Activated CD4-positive, CD25-positive, alpha-beta regulatory T cell treated with anti-CD3 and anti-CD28 coated beads, Interleukin-2, amount 50 U/mL, for 24 hours (primary cell): ENCODE data around the gene CGB3.
A peak's percentile ranks its signal among the peaks of the same experiment; 100 is the strongest.

Experiments used
- ATAC-seq, 2 donors: fragments of 150-1000 bp; cut with Tn5 transposase; one replicate each; pipeline ENCODE4 v1.10.0; 2021; ENCODE audit warnings: mild to moderate bottlenecking in 1 of 2, moderate library complexity in 1 of 2

Gene CGB3

GRCh38 chr19:49014870-49015255 is 9.3 kb downstream of the CGB3 start:
- no peak for ATAC-seq

GRCh38 chr19:49014123-49014869 is 9.8 kb downstream of the CGB3 start:
- ATAC-seq, result no peak

- ATAC-seq, result no peak
Observed at GRCh38 chr19:49011194-49011593, 12.9 kb downstream of the CGB3 start.

- no peak for ATAC-seq
Observed at GRCh38 chr19:49010453-49010852, 13.7 kb downstream of the CGB3 start.

- ATAC-seq, result no peak
Observed at GRCh38 chr19:49009828-49010227, 14.3 kb downstream of the CGB3 start.

GRCh38 chr19:49006905-49007304 is 17.2 kb downstream of the CGB3 start:
- ATAC-seq, result no peak

- no peak for ATAC-seq
Observed at GRCh38 chr19:49004964-49005614, 19.0 kb downstream of the CGB3 start.

GRCh38 chr19:49004133-49004532 is 20.0 kb downstream of the CGB3 start:
- no peak for ATAC-seq

- ATAC-seq, result peak; percentile 77 to 86
Observed at GRCh38 chr19:48999481-49000325, 24.4 kb downstream of the CGB3 start.

- ATAC-seq, result no peak
Observed at GRCh38 chr19:48997972-48998371, 26.2 kb downstream of the CGB3 start.

GRCh38 chr19:48994035-48994386 is 30.1 kb downstream of the CGB3 start:
- ATAC-seq, result no peak

- peak; percentile 92 to 94 for ATAC-seq
Observed at GRCh38 chr19:48993175-48994034, 30.7 kb downstream of the CGB3 start, which contains the start of the genes GYS1 and RUVBL2. Gene GYS1 (minus strand): TSS chr19:48993309. CDS start chr19:48993112, 197 bp downstream. Gene RUVBL2 (plus strand): TSS chr19:48993887. CDS start chr19:48993912, 25 bp downstream.

GRCh38 chr19:48992581-48993174 is 31.5 kb downstream of the CGB3 start:
- ATAC-seq, result no peak

- ATAC-seq, result no peak
Observed at GRCh38 chr19:48991873-48992580, 32.1 kb downstream of the CGB3 start.

GRCh38 chr19:48991011-48991609 is 33.0 kb downstream of the CGB3 start:
- ATAC-seq, result no peak

- ATAC-seq, result no peak
Observed at GRCh38 chr19:48990400-48990799, 33.7 kb downstream of the CGB3 start.

GRCh38 chr19:48989701-48990291 is 34.3 kb downstream of the CGB3 start:
- no peak for ATAC-seq

GRCh38 chr19:48988860-48989259 is 35.3 kb downstream of the CGB3 start:
- ATAC-seq, result no peak

- no peak for ATAC-seq
Observed at GRCh38 chr19:48988286-48988685, 35.8 kb downstream of the CGB3 start.

GRCh38 chr19:48987323-48987722 is 36.8 kb downstream of the CGB3 start:
- no peak for ATAC-seq
